ENCODE results near the gene TRPM7.

The TRPM7 gene

DNA sequence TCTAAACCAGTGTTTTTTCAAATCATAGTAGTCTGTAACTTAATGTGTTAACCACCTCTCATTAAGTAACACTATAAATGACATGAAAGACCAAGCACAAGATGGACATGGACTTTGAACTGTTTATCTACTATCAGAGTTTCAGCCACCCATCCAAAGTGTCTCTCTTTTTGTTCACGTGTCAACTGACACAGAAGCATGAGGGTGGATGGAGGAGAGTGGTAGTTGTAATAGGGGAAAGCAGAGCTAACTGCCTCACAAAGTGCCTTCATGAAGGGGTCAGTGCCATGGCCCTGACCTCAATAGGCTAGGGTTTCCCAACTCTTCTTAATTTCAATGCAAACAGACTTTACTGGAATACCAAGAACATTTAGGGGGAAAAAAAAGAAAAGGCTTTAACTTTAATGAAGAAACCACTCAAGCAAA lies 32.1 kb upstream of the TRPM7 start:
- Histone ChIP-seq H3K27me3 (ENCODE audit: insufficient read depth, low read length, poor library complexity) (no peaks in the 10 kb centered on the region), H3K4me3 (ENCODE audit: low read depth in 1 of 2, low read length in 2 of 2) (no peak overlapping the region), H3K27ac (ENCODE audit: low read length) (no peak overlapping the region)

DNA sequence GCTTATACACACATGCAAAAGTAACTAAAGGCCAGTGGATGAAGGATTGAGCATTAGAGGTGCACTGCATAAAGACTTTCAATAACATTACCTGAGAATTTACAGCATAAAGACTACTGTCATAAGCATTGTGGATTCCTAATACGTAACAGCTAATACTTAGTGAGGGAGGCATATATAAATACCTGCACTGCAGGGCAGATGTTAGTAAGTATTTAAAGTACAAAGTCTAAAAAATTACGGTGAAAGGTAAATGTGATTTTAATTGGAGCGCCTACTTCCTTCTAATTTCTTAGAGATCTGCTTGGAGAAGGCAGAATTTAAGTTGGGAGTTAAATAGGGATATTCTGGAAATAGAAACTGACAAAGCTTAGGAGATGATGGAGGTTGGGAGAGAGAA lies 25.4 kb upstream of the TRPM7 start:
- Histone ChIP-seq H2AFZ (ENCODE audit: low read depth, low read length) (no peak overlapping the region), H3K79me2 (ENCODE audit: insufficient read depth, low read length) (no peaks in the 10 kb centered on the region), H3K27ac (ENCODE audit: low read length) (no peak overlapping the region), H3K36me3 (ENCODE audit: insufficient read depth, low read length) (no peaks in the 10 kb centered on the region; the same call in 1 of the 2 replicates), H3K4me2 (ENCODE audit: insufficient read depth, low read length) (no peak overlapping the region), H4K20me1 (ENCODE audit: insufficient read depth, low read length) (no peaks in the 10 kb centered on the region), H3K9ac (ENCODE audit: low read depth, low read length) (no peak overlapping the region), H3K4me3 (ENCODE audit: low read depth in 1 of 2, low read length in 2 of 2) (no peak overlapping the region), H3K4me1 (ENCODE audit: insufficient read depth, low read length) (no peaks in the 10 kb centered on the region), H3K27me3 (ENCODE audit: insufficient read depth, low read length, poor library complexity) (no peaks in the 10 kb centered on the region), H3K9me3 (ENCODE audit: insufficient read depth, low read length, severe bottlenecking) (no peaks in the 10 kb centered on the region)
- no peak for ATAC-seq (ENCODE audit: insufficient read depth, low read depth)
- no peak for DNase-seq
- TF ChIP-seq EZH2 (IDR thresholded peaks at IDR 0.05; ENCODE audit: borderline replicate concordance, low read depth, low read length, severe bottlenecking) = no peak
- TF ChIP-seq, protein P1, sequence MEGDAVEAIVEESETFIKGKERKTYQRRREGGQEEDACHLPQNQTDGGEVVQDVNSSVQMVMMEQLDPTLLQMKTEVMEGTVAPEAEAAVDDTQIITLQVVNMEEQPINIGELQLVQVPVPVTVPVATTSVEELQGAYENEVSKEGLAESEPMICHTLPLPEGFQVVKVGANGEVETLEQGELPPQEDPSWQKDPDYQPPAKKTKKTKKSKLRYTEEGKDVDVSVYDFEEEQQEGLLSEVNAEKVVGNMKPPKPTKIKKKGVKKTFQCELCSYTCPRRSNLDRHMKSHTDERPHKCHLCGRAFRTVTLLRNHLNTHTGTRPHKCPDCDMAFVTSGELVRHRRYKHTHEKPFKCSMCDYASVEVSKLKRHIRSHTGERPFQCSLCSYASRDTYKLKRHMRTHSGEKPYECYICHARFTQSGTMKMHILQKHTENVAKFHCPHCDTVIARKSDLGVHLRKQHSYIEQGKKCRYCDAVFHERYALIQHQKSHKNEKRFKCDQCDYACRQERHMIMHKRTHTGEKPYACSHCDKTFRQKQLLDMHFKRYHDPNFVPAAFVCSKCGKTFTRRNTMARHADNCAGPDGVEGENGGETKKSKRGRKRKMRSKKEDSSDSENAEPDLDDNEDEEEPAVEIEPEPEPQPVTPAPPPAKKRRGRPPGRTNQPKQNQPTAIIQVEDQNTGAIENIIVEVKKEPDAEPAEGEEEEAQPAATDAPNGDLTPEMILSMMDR (IDR thresholded peaks at IDR 0.05; ENCODE audit: borderline replicate concordance, extremely low read depth, low read length, poor library complexity, severe bottlenecking) = no peak

More for the DNA sequence above, 32.1 kb upstream of the TRPM7 start:
- Histone ChIP-seq H4K20me1 (ENCODE audit: insufficient read depth, low read length) (no peaks in the 10 kb centered on the region), H2AFZ (ENCODE audit: low read depth, low read length) (no peak overlapping the region), H3K36me3 (ENCODE audit: insufficient read depth, low read length) (peaks cover 7% of the 10 kb centered on the region; the same call in 1 of the 2 replicates), H3K4me1 (ENCODE audit: insufficient read depth, low read length) (no peaks in the 10 kb centered on the region), H3K79me2 (ENCODE audit: insufficient read depth, low read length) (no peaks in the 10 kb centered on the region), H3K4me2 (ENCODE audit: insufficient read depth, low read length) (no peak overlapping the region), H3K9ac (ENCODE audit: low read depth, low read length) (no peak overlapping the region), H3K9me3 (ENCODE audit: insufficient read depth, low read length, severe bottlenecking) (no peaks in the 10 kb centered on the region)
- DNase-seq (no peak), ATAC-seq (ENCODE audit: insufficient read depth, low read depth) (no peak)
- TF ChIP-seq, protein P1 (IDR thresholded peaks at IDR 0.05; ENCODE audit: borderline replicate concordance, extremely low read depth, low read length, poor library complexity, severe bottlenecking) = no peak
- no peak for TF ChIP-seq EZH2 (IDR thresholded peaks at IDR 0.05; ENCODE audit: borderline replicate concordance, low read depth, low read length, severe bottlenecking)

DNA sequence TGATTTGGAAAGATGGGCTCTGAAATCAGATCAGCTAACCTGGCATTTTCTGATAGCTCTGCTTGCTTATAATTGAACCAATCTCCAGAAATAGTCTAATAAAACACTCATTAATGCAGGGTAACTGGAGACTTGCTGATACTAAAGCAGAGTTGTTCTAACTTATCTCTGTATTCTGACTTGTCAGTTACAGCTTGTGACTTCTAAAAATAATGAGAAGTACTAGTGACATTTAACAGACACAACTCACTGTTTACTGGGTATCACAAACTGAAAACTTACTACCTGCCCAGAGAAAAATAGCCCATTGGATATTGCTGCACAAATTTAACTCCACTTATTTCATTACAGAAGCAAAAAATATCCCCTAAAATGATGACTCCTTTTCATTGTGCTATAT lies 24.0 kb upstream of the TRPM7 start:
- no peaks in the 10 kb centered on the region for H3K4me1 ChIP-seq (ENCODE audit: insufficient read depth, low read length)
- no peak overlapping the region for H3K9ac ChIP-seq (ENCODE audit: low read depth, low read length)
- H3K4me3 ChIP-seq (ENCODE audit: low read depth in 1 of 2, low read length in 2 of 2) = no peak overlapping the region
- no peaks in the 10 kb centered on the region for H4K20me1 ChIP-seq (ENCODE audit: insufficient read depth, low read length)
- ATAC-seq (ENCODE audit: insufficient read depth, low read depth) = no peak
- H3K36me3 ChIP-seq (ENCODE audit: insufficient read depth, low read length) = no peaks in the 10 kb centered on the region; the same call in 1 of the 2 replicates
- H3K4me2 ChIP-seq (ENCODE audit: insufficient read depth, low read length) = no peak overlapping the region
- no peak overlapping the region for H2AFZ ChIP-seq (ENCODE audit: low read depth, low read length)
- no peaks in the 10 kb centered on the region for H3K9me3 ChIP-seq (ENCODE audit: insufficient read depth, low read length, severe bottlenecking)
- no peak for TF ChIP-seq EZH2 (IDR thresholded peaks at IDR 0.05; ENCODE audit: borderline replicate concordance, low read depth, low read length, severe bottlenecking)
- TF ChIP-seq, protein P1 (IDR thresholded peaks at IDR 0.05; ENCODE audit: borderline replicate concordance, extremely low read depth, low read length, poor library complexity, severe bottlenecking) = no peak
- no peak for DNase-seq
- no peaks in the 10 kb centered on the region for H3K27me3 ChIP-seq (ENCODE audit: insufficient read depth, low read length, poor library complexity)
- H3K27ac ChIP-seq (ENCODE audit: low read length) = no peak overlapping the region
- no peaks in the 10 kb centered on the region for H3K79me2 ChIP-seq (ENCODE audit: insufficient read depth, low read length)
